B cell (primary cell): ENCODE measurements around the gene INO80D.
"Not testable (repeated sequence)": the region's sequence is repeated elsewhere in the genome, so short reads cannot be mapped to it uniquely, and the experiment has no call there.

Experiments
- EZH2 ChIP-seq: IDR thresholded peaks from 2 replicates; pipeline ENCODE4 v1.6.1; 2012; ENCODE audit warnings: borderline replicate concordance, low read depth, mild to moderate bottlenecking, moderate library complexity, low read length; ENCODE audit not compliant: insufficient read depth, poor library complexity, severe bottlenecking
- TF ChIP-seq, protein P1 (sequence below): fragments of 200-600 bp; IDR thresholded peaks from one replicate; pipeline ENCODE4 v1.8.0; 2022; ENCODE audit warnings: antibody characterized with exemption, mild to moderate bottlenecking

DNA sequence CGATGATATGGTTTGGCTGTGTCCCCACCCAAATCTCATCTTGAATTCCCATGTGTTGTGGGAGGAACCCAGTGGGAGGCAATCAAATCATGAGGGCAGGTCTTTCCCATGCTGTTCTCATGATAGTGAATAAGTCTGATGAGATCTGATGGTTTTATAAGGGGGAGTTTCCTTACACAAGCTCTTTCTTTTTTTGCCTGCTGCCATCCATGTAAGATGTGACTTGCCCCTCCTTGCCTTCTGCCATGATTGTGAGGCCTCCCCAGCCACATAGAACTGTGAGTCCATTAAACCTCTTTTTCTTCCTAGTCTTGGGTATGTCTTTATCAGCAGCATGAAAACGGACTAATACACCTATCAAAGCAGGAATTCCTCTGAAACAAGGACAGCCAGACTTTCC, 107.2 kb downstream of the INO80D start:
- TF ChIP-seq, protein P1, sequence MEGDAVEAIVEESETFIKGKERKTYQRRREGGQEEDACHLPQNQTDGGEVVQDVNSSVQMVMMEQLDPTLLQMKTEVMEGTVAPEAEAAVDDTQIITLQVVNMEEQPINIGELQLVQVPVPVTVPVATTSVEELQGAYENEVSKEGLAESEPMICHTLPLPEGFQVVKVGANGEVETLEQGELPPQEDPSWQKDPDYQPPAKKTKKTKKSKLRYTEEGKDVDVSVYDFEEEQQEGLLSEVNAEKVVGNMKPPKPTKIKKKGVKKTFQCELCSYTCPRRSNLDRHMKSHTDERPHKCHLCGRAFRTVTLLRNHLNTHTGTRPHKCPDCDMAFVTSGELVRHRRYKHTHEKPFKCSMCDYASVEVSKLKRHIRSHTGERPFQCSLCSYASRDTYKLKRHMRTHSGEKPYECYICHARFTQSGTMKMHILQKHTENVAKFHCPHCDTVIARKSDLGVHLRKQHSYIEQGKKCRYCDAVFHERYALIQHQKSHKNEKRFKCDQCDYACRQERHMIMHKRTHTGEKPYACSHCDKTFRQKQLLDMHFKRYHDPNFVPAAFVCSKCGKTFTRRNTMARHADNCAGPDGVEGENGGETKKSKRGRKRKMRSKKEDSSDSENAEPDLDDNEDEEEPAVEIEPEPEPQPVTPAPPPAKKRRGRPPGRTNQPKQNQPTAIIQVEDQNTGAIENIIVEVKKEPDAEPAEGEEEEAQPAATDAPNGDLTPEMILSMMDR, result not testable (repeated sequence)
- not testable (repeated sequence) for TF ChIP-seq EZH2
